Neural progenitor cell (in vitro differentiated cells): ENCODE data around the gene SEMA3C. TPM values are rescaled to one million over a fixed set of nuclear protein-coding genes. Genes with fewer than 3 reads are reported as not detected.

Experiments used
- DNase-seq: peaks from one replicate; pipeline ENCODE4 v3.0.0-alpha.2; 2016; ENCODE audit warnings: low spot score
- H2AFZ ChIP-seq: fragments of 200-600 bp; sonication (generic); replicated peaks from 2 replicates; pipeline ENCODE4 v1.6.1; 2016; ENCODE audit warnings: antibody characterized with exemption
- H3F3A ChIP-seq: fragments of 200-600 bp; sonication (generic); 2 replicates; pipeline ENCODE4 v1.6.1; 2016; ENCODE audit warnings: antibody characterized with exemption, low read depth
- H3K27ac ChIP-seq: fragments of 200-600 bp; sonication (generic); 2 replicates; pipeline ENCODE4 v1.5.1; 2016; ENCODE audit warnings: mild to moderate bottlenecking
- H3K27me3 ChIP-seq: fragments of 200-600 bp; sonication (generic); 2 replicates; pipeline ENCODE4 v1.6.1; 2016; ENCODE audit warnings: mild to moderate bottlenecking, moderate library complexity
- H3K36me3 ChIP-seq: fragments of 200-600 bp; sonication (generic); 2 replicates; pipeline ENCODE4 v1.5.1; 2016
- H3K4me1 ChIP-seq: fragments of 200-600 bp; sonication (generic); 2 replicates; pipeline ENCODE4 v1.6.1; 2016; ENCODE audit warnings: mixed run types
- H3K4me2 ChIP-seq: fragments of 200-600 bp; sonication (generic); 2 replicates; pipeline ENCODE4 v1.6.1; 2016
- H3K4me3 ChIP-seq: fragments of 200-600 bp; sonication (generic); 2 replicates; pipeline ENCODE4 v1.5.1; 2016
- H3K79me2 ChIP-seq: fragments of 200-600 bp; sonication (generic); 2 replicates; pipeline ENCODE4 v1.6.1; 2016; ENCODE audit warnings: low read depth
- H3K9ac ChIP-seq: fragments of 200-600 bp; sonication (generic); 2 replicates; pipeline ENCODE4 v1.6.1; 2016
- H3K9me3 ChIP-seq: fragments of 200-600 bp; sonication (generic); 2 replicates; pipeline ENCODE4 v1.5.1; 2016; ENCODE audit warnings: low read depth
- H4K20me1 ChIP-seq: fragments of 200-600 bp; sonication (generic); 2 replicates; pipeline ENCODE4 v1.6.1; 2016; ENCODE audit warnings: low read depth
- H3K27ac Mint-ChIP-seq: 3 replicates; pipeline ENCODE4 v1.8.0; 2021; ENCODE audit warnings: mixed read lengths
- H3K27me3 Mint-ChIP-seq: 2 replicates; pipeline ENCODE4 v1.8.0; 2022; ENCODE audit warnings: low read depth, mild to moderate bottlenecking, inconsistent platforms, moderate library complexity, mixed read lengths; ENCODE audit not compliant: insufficient read depth
- H3K36me3 Mint-ChIP-seq: 3 replicates; pipeline ENCODE4 v1.8.0; 2021; ENCODE audit warnings: mixed read lengths
- H3K4me1 Mint-ChIP-seq: 3 replicates; pipeline ENCODE4 v1.8.0; 2021; ENCODE audit warnings: mixed read lengths
- H3K4me3 Mint-ChIP-seq: 3 replicates; pipeline ENCODE4 v1.8.0; 2021; ENCODE audit warnings: mild to moderate bottlenecking, moderate library complexity, mixed read lengths
- H3K9me3 Mint-ChIP-seq: 3 replicates; pipeline ENCODE4 v1.8.0; 2020; ENCODE audit warnings: mixed read lengths
- EZH2 ChIP-seq: fragments of 200-600 bp; sonication (generic); IDR thresholded peaks from 2 replicates; pipeline ENCODE4 v1.6.1; 2017; ENCODE audit warnings: antibody characterized with exemption, mild to moderate bottlenecking, moderate library complexity
- EZH2phosphoT487 ChIP-seq: fragments of 200-600 bp; sonication (generic); IDR thresholded peaks from 2 replicates; pipeline ENCODE4 v1.6.1; 2017; ENCODE audit warnings: antibody characterized with exemption
- total RNA-seq: library from RNA; depleted of rRNA; stranded (reverse); fragments of >200 nt; gene quantifications from 2 replicates; pipeline ENCODE4 v1.2.3, GENCODE V29; 2015; ENCODE audit warnings: low replicate concordance
- TF ChIP-seq, protein P1 (sequence below): fragments of 200-600 bp; sonication (generic); IDR thresholded peaks from 2 replicates; pipeline ENCODE4 v1.5.1; 2017; ENCODE audit warnings: antibody characterized with exemption, mild to moderate bottlenecking

The SEMA3C gene
- total RNA-seq, 1 donor from 2014 or later: 0.54 TPM

DNA sequence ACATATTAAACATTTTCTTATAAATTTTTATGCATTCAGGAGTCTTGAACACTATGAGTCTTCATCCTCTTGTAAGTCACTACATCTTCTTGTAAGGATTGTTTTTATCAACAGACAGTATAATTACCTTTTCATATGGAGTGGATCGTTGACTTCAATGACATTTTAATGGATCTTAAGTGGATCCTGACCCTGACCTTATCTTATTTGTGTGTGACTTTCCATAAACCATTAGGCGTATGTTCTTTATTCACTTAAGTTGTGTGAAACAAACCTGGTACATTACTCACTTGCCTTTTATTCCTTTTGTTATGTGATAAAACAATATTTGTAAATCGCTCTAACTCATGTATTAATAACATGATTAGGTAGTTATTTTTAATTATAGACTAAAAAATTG, 18.5 kb upstream of the SEMA3C start:
- Histone ChIP-seq H3K79me2 (no peaks in the 10 kb centered on the region), H4K20me1 (no peaks in the 10 kb centered on the region), H3K4me2 (no peak overlapping the region), H3F3A (no peaks in the 10 kb centered on the region), H2AFZ (no peak overlapping the region), H3K27me3 (no peaks in the 10 kb centered on the region), H3K9ac (no peak overlapping the region), H3K36me3 (no peaks in the 10 kb centered on the region), H3K4me3 (no peak overlapping the region), H3K27ac (no peak overlapping the region), H3K9me3 (no peaks in the 10 kb centered on the region), H3K4me1 (no peaks in the 10 kb centered on the region)
- H3K36me3 Mint-ChIP-seq: no peaks in the 10 kb centered on the region
- peaks cover 2% of the 10 kb centered on the region for H3K9me3 Mint-ChIP-seq
- H3K4me3 Mint-ChIP-seq: no peak overlapping the region
- TF ChIP-seq, protein P1, sequence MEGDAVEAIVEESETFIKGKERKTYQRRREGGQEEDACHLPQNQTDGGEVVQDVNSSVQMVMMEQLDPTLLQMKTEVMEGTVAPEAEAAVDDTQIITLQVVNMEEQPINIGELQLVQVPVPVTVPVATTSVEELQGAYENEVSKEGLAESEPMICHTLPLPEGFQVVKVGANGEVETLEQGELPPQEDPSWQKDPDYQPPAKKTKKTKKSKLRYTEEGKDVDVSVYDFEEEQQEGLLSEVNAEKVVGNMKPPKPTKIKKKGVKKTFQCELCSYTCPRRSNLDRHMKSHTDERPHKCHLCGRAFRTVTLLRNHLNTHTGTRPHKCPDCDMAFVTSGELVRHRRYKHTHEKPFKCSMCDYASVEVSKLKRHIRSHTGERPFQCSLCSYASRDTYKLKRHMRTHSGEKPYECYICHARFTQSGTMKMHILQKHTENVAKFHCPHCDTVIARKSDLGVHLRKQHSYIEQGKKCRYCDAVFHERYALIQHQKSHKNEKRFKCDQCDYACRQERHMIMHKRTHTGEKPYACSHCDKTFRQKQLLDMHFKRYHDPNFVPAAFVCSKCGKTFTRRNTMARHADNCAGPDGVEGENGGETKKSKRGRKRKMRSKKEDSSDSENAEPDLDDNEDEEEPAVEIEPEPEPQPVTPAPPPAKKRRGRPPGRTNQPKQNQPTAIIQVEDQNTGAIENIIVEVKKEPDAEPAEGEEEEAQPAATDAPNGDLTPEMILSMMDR: no peak
- TF ChIP-seq EZH2phosphoT487: no peak
- no peak for DNase-seq
- H3K27ac Mint-ChIP-seq: no peak overlapping the region
- H3K4me1 Mint-ChIP-seq: peaks cover 11% of the 10 kb centered on the region
- H3K27me3 Mint-ChIP-seq: no peaks in the 10 kb centered on the region

DNA sequence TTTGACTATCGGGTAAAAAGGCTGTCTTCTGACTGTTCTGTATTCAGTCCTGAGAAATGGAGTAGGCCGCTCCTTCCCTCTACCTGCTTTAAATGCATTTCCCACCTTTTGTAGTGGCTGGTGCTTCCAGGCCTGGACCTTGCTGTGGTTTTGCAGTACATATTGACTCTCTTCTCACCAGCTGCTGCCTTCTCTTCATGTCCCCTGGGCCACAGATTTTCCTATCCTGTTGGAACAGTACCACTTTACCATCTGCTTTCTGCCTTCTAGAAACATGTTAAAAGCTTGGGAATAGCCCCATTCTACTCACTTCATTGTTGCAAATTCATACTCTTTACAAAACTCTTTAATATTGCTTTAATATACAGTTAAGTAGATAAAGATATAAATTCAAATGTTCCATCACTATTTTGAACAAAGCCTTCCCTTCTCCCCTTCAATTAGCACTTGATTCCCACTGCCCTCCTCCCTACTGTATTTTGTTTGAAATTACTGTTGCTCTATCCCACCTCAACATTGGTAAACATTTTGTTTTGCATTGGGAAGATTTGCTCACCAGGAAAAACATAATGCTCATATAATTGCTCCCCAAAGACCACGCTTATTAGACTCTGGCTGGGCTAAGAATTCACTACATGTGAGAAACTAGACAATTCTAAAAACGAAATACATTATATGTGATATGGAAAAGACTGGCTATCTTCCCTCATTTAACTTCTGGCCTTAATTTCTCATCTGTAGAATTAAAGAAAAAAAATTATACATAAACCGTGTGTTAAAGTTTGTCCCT, 17.3 kb upstream of the SEMA3C start:
- Histone ChIP-seq H3K9me3 (no peaks in the 10 kb centered on the region), H4K20me1 (no peaks in the 10 kb centered on the region), H3K27me3 (no peaks in the 10 kb centered on the region), H3K36me3 (no peaks in the 10 kb centered on the region), H3K4me2 (no peak overlapping the region), H3K79me2 (no peaks in the 10 kb centered on the region), H3K4me1 (no peaks in the 10 kb centered on the region), H2AFZ (no peak overlapping the region), H3F3A (no peaks in the 10 kb centered on the region), H3K27ac (no peak overlapping the region), H3K9ac (no peak overlapping the region), H3K4me3 (no peak overlapping the region)
- Mint-ChIP-seq H3K4me3 (no peak overlapping the region), H3K27me3 (no peaks in the 10 kb centered on the region), H3K9me3 (peaks cover 6% of the 10 kb centered on the region), H3K4me1 (peaks cover 2% of the 10 kb centered on the region), H3K27ac (no peak overlapping the region), H3K36me3 (no peaks in the 10 kb centered on the region)
- TF ChIP-seq EZH2: no peak
- TF ChIP-seq, protein P1: no peak
- no peak for TF ChIP-seq EZH2phosphoT487
- no peak for DNase-seq

DNA sequence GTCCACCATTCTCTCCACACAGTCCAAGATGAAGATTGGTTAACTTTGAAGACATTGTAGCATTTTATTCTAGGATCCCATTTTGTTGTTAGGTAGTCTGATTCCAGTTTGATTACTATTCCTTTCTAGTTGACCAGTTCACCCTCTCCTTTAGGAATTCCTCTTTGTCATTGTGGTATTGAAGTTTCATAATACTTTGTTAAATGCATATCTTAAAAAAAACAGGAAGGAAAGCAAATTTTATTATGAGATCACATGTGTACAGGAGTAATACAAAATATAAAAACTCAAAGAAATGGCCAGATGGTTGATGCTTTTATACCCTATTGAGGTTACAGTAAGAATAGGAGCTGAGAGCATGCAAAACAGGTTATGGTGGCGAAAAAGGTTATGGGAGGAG, 15.5 kb upstream of the SEMA3C start:
- H3K4me2 ChIP-seq: no peak overlapping the region
- no peak overlapping the region for H3K27ac Mint-ChIP-seq
- H3K4me1 ChIP-seq: no peaks in the 10 kb centered on the region
- no peak overlapping the region for H3K4me3 Mint-ChIP-seq
- H3K4me1 Mint-ChIP-seq: no peaks in the 10 kb centered on the region
- H3F3A ChIP-seq: no peaks in the 10 kb centered on the region
- peaks cover 6% of the 10 kb centered on the region for H3K9me3 Mint-ChIP-seq
- no peak overlapping the region for H3K9ac ChIP-seq
- no peak for DNase-seq
- H2AFZ ChIP-seq: no peak overlapping the region
- no peaks in the 10 kb centered on the region for H3K9me3 ChIP-seq
- no peaks in the 10 kb centered on the region for H3K36me3 Mint-ChIP-seq
- no peaks in the 10 kb centered on the region for H3K27me3 Mint-ChIP-seq
- H3K79me2 ChIP-seq: no peaks in the 10 kb centered on the region
- no peak overlapping the region for H3K4me3 ChIP-seq
- no peaks in the 10 kb centered on the region for H3K27me3 ChIP-seq
- no peaks in the 10 kb centered on the region for H4K20me1 ChIP-seq
- no peaks in the 10 kb centered on the region for H3K36me3 ChIP-seq
- TF ChIP-seq EZH2phosphoT487: no peak
- no peak for TF ChIP-seq EZH2
- TF ChIP-seq, protein P1: no peak
- H3K27ac ChIP-seq: no peak overlapping the region
